Nucleus accumbens (tissue), 56 donors: Measurements from ENCODE around the gene SCUBE2.
"Not testable (repeated sequence)": the region's sequence is repeated elsewhere in the genome, so short reads cannot be mapped to it uniquely, and the experiment has no call there.

Experiments
- DNase-seq, 56 donors: peaks; one replicate each; lab custom pipeline; 2025; lab: John Stamatoyannopoulos, UW

Gene SCUBE2

GRCh38 chr11:8980485-8980884 is 110.9 kb downstream of the SCUBE2 start:
- no peak for DNase-seq

- DNase-seq, result not testable (repeated sequence)
Observed at GRCh38 chr11:8979365-8979764, 112.0 kb downstream of the SCUBE2 start.

GRCh38 chr11:8973121-8973520 is 118.3 kb downstream of the SCUBE2 start:
- no peak for DNase-seq

- DNase-seq, result no peak
Observed at GRCh38 chr11:8971924-8972316, 119.5 kb downstream of the SCUBE2 start.

GRCh38 chr11:8971196-8971923 is 120.0 kb downstream of the SCUBE2 start:
- DNase-seq, result no peak
